Vagina (tissue), 2 donors: ENCODE measurements around the gene RPS19BP1. TPM values are rescaled to one million over a fixed set of nuclear protein-coding genes. Genes with fewer than 3 reads are reported as not detected.

ENCODE experiments used
- DNase-seq, 2 donors: peaks; one replicate each; pipeline ENCODE4 v3.0.0-alpha.2; 2017; ENCODE audit errors: extremely low spot score in 2 of 2
- H3K27ac ChIP-seq: fragments of 200-600 bp; sonication (generic); one replicate; pipeline ENCODE4 v1.5.1; 2019
- H3K27me3 ChIP-seq: fragments of 200-600 bp; sonication (generic); one replicate; pipeline ENCODE4 v1.5.1; 2019
- H3K36me3 ChIP-seq, 2 donors: fragments of 200-600 bp; sonication (generic); one replicate each; pipeline ENCODE4 v1.5.1; 2017 to 2019
- H3K4me1 ChIP-seq: fragments of 200-600 bp; sonication (generic); one replicate; pipeline ENCODE4 v1.5.1; 2019
- H3K4me3 ChIP-seq, 2 donors: fragments of 200-600 bp; sonication (generic); 1 replicate in 1 of 2; 2 replicates in 1 of 2; pipeline ENCODE4 v1.5.1; 2016 to 2019
- H3K9me3 ChIP-seq: fragments of 200-600 bp; sonication (generic); one replicate; pipeline ENCODE4 v1.5.1; 2019
- POLR2A ChIP-seq, 2 donors: fragments of 450-650 bp; IDR thresholded peaks; one replicate each; pipeline ENCODE4 v1.6.1; 2017; ENCODE audit warnings: antibody characterized with exemption in 2 of 2, mild to moderate bottlenecking in 2 of 2, moderate library complexity in 2 of 2
- POLR2AphosphoS5 ChIP-seq, 2 donors: sonication (generic); formaldehyde crosslinking; IDR thresholded peaks; one replicate each; pipeline ENCODE4 v1.9.0; 2017; ENCODE audit warnings: antibody characterized with exemption in 2 of 2, mild to moderate bottlenecking in 2 of 2, low read depth in 1 of 2; ENCODE audit not compliant: insufficient read depth in 1 of 2
- intact Hi-C: fragments of 100-400 bp; cut with DNase I; formaldehyde crosslinking; loops from one replicate; pipeline ENCODE4 v1.15.1; 2023
- total RNA-seq: library from RNA; depleted of rRNA; stranded (reverse); fragments of >200 nt; gene quantifications from one replicate; pipeline ENCODE4 v1.2.3, GENCODE V29; 2016
- TF ChIP-seq, protein P1 (sequence below), 3 experiments: fragments of 450-650 bp in 2 of 3; fragments of 200-600 bp in 1 of 3; sonication (generic) in 1 of 3; IDR thresholded peaks; one replicate each; pipeline ENCODE4 v1.5.1; 2017 to 2019; ENCODE audit warnings: antibody characterized with exemption in 3 of 3, mild to moderate bottlenecking in 2 of 3, moderate library complexity in 2 of 3

Gene RPS19BP1
- total RNA-seq, 1 donor from 2014 or later: 107 TPM

DNA sequence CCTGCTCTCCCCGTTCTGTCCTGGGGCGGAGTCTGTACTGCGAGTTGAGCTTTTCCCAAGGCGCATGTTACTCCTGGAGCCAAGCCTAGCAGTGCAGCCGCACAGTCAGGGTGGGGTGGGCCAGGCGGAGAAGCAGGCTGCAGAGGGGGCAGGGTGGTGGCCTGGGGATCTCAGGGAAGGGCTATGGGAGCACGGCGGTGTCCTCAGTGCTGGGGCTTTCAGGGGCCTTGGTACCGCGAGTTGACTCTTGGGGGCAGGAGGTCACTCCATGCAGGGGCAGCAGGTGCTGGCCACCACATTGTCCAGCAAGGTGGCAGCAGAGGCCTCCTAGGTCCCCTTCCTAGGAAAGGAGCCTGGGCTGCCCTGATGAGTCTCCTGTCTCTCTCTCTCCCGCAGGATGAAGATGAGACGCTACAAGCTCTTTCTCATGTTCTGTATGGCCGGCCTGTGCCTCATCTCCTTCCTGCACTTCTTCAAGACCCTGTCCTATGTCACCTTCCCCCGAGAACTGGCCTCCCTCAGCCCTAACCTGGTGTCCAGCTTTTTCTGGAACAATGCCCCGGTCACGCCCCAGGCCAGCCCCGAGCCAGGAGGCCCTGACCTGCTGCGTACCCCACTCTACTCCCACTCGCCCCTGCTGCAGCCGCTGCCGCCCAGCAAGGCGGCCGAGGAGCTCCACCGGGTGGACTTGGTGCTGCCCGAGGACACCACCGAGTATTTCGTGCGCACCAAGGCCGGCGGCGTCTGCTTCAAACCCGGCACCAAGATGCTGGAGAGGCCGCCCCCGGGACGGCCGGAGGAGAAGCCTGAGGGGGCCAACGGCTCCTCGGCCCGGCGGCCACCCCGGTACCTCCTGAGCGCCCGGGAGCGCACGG, 45.4 kb downstream of the RPS19BP1 start:
- Histone ChIP-seq H3K27ac (no peak overlapping the region), H3K9me3 (no peaks in the 10 kb centered on the region), H3K27me3 (no peaks in the 10 kb centered on the region), H3K4me1 (no peaks in the 10 kb centered on the region), H3K4me3 (no peak overlapping the region), H3K36me3 (no peaks in the 10 kb centered on the region)
- no peak for DNase-seq
- TF ChIP-seq, protein P1, sequence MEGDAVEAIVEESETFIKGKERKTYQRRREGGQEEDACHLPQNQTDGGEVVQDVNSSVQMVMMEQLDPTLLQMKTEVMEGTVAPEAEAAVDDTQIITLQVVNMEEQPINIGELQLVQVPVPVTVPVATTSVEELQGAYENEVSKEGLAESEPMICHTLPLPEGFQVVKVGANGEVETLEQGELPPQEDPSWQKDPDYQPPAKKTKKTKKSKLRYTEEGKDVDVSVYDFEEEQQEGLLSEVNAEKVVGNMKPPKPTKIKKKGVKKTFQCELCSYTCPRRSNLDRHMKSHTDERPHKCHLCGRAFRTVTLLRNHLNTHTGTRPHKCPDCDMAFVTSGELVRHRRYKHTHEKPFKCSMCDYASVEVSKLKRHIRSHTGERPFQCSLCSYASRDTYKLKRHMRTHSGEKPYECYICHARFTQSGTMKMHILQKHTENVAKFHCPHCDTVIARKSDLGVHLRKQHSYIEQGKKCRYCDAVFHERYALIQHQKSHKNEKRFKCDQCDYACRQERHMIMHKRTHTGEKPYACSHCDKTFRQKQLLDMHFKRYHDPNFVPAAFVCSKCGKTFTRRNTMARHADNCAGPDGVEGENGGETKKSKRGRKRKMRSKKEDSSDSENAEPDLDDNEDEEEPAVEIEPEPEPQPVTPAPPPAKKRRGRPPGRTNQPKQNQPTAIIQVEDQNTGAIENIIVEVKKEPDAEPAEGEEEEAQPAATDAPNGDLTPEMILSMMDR (IDR thresholded peaks at IDR 0.05): no peak
- TF ChIP-seq POLR2A (IDR thresholded peaks at IDR 0.05): no peak
- intact Hi-C loops: no loop called here

DNA sequence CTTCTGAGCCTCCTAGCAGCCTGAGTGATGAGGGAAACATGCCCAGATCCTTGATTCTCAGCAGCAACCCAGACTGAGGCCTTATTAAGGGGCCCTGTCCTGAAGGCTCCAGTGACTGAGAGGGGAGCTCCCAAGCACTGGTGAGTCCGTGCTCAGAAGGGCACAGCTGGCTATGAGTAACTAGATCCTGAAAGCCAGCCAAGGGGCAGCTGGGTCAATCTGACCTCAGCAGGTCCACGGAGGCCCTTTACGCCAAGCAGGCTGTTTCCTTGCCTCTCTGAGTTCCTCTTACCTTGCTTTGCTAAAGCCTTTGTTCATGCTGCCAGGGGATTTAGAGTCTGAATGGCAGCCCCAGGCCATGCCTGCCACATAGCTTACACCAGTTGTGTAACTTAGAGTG, 49.8 kb downstream of the RPS19BP1 start:
- intact Hi-C loops: no loop called here
- TF ChIP-seq, protein P1 (IDR thresholded peaks at IDR 0.05): no peak
- TF ChIP-seq POLR2AphosphoS5 (IDR thresholded peaks at IDR 0.05; ENCODE audit: insufficient read depth in 1 of 2, low read depth in 1 of 2) (no peak), POLR2A (IDR thresholded peaks at IDR 0.05) (no peak)
- Histone ChIP-seq H3K27ac (no peak overlapping the region), H3K4me1 (no peaks in the 10 kb centered on the region), H3K36me3 (no peaks in the 10 kb centered on the region), H3K9me3 (no peaks in the 10 kb centered on the region), H3K4me3 (no peak overlapping the region), H3K27me3 (no peaks in the 10 kb centered on the region)
- no peak for DNase-seq

DNA sequence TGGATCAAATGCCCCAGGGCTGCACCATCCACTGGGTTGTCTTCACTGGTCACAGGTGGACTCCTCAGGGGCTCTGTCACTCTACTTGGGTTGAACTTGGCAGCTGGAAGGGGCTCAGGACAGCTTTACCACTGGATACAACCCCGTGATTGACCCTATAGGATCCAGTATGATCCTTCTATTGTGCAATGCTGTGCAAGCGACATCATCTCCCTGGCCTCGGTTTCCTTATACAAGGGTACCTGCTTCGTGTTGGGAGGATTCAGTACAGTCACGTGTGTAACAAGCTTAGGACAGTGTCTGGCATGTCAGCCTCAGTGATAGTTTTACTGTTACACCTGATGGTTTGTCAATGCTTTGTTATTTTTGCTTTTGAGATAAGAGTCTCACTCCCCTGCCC, 51.0 kb downstream of the RPS19BP1 start:
- Histone ChIP-seq H3K4me1 (no peaks in the 10 kb centered on the region), H3K4me3 (no peak overlapping the region), H3K36me3 (no peaks in the 10 kb centered on the region), H3K9me3 (no peaks in the 10 kb centered on the region), H3K27ac (no peak overlapping the region), H3K27me3 (no peaks in the 10 kb centered on the region)
- intact Hi-C loops: no loop called here
- no peak for DNase-seq
- TF ChIP-seq POLR2A (IDR thresholded peaks at IDR 0.05): no peak
- TF ChIP-seq, protein P1 (IDR thresholded peaks at IDR 0.05): no peak
- no peak for TF ChIP-seq POLR2AphosphoS5 (IDR thresholded peaks at IDR 0.05; ENCODE audit: insufficient read depth in 1 of 2, low read depth in 1 of 2)

DNA sequence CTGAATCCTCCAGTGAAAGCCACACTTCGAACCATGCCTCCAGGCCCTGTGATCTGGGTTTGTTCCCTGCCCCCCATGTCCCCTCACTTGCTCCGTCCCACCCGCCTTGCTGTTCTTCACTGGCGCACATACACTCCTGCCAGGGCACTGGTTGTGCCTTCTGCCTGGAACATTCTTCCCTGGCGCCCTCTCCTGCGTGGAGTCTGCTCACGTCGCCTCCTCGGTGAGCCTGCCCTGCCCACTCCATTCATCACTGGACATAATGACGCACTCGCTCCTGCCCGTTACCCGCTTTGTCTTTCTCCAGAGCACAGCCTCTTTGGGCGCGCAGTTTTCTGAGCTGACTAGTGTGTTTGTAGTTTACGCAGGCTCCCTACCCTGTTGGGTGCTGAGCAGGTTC, 51.5 kb downstream of the RPS19BP1 start:
- H3K9me3 ChIP-seq: no peaks in the 10 kb centered on the region
- no peak overlapping the region for H3K27ac ChIP-seq
- H3K4me3 ChIP-seq: no peak overlapping the region
- TF ChIP-seq POLR2AphosphoS5 (IDR thresholded peaks at IDR 0.05; ENCODE audit: insufficient read depth in 1 of 2, low read depth in 1 of 2): no peak
- TF ChIP-seq, protein P1 (IDR thresholded peaks at IDR 0.05): no peak
- TF ChIP-seq POLR2A (IDR thresholded peaks at IDR 0.05): no peak
- no peak for DNase-seq
- H3K36me3 ChIP-seq: no peaks in the 10 kb centered on the region
- H3K27me3 ChIP-seq: no peaks in the 10 kb centered on the region
- no peaks in the 10 kb centered on the region for H3K4me1 ChIP-seq
- intact Hi-C loops: no loop called here

DNA sequence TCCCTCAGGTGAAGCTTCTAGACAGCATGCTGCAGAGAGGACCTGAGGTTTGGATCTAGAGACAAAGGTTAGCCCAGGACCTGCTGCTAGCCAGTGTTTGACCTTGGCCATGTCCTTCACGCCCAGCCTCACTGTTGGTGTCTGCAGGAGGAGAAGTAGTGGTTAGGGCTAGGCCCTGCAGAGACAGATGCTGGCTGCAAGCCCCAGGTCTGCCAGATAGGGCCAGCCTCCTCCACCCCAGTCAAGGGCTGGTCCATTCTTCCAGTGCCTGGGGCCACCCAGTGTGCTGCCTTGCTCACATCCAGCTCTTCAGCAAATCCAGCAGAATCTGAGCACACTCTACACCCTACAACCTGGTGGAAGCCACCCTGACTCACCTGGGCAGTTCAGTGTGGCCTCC, 52.0 kb downstream of the RPS19BP1 start:
- Histone ChIP-seq H3K4me3 (no peak overlapping the region), H3K27me3 (no peaks in the 10 kb centered on the region), H3K9me3 (no peaks in the 10 kb centered on the region), H3K36me3 (no peaks in the 10 kb centered on the region), H3K27ac (no peak overlapping the region), H3K4me1 (no peaks in the 10 kb centered on the region)
- TF ChIP-seq POLR2A (IDR thresholded peaks at IDR 0.05): no peak
- TF ChIP-seq POLR2AphosphoS5 (IDR thresholded peaks at IDR 0.05; ENCODE audit: insufficient read depth in 1 of 2, low read depth in 1 of 2): no peak
- TF ChIP-seq, protein P1 (IDR thresholded peaks at IDR 0.05): no peak
- no peak for DNase-seq
- intact Hi-C loops: no loop called here
